WTC11 (cell line): ENCODE measurements around the gene CXCL17. TPM values are rescaled to one million over a fixed set of nuclear protein-coding genes. Genes with fewer than 3 reads are reported as not detected.
A peak's percentile ranks its signal among the peaks of the same experiment; 100 is the strongest.

Experiments
- ATAC-seq: fragments of 200-7000 bp; cut with Tn5 transposase; 2 replicates; pipeline ENCODE4 v1.10.0; 2021; ENCODE audit warnings: mild to moderate bottlenecking, moderate library complexity
- CTCF ChIA-PET: fragments of 300-600 bp; sonication (Branson Sonifier 250); formaldehyde crosslinking; loops from one replicate; lab custom pipeline; 2021; ENCODE audit warnings: antibody characterized with exemption; lab: Charles Lee
- POLR2A ChIA-PET: fragments of 350-600 bp; sonication (Branson Sonifier 250); formaldehyde crosslinking; loops from one replicate; lab custom pipeline; 2021; ENCODE audit warnings: antibody characterized with exemption; lab: Charles Lee
- DNase-seq: peaks from one replicate; pipeline ENCODE4 v3.0.0; 2021; ENCODE audit warnings: low spot score
- H3K27ac Mint-ChIP-seq: 2 replicates; pipeline ENCODE4 v1.8.0; 2021; ENCODE audit warnings: mixed read lengths
- H3K27me3 Mint-ChIP-seq: 2 replicates; pipeline ENCODE4 v1.8.0; 2021; ENCODE audit warnings: low read depth, mild to moderate bottlenecking, moderate library complexity, mixed read lengths
- H3K36me3 Mint-ChIP-seq: 2 replicates; pipeline ENCODE4 v1.8.0; 2021; ENCODE audit warnings: mixed read lengths
- H3K4me1 Mint-ChIP-seq: 2 replicates; pipeline ENCODE4 v1.8.0; 2022; ENCODE audit warnings: mixed read lengths
- H3K4me3 Mint-ChIP-seq: 2 replicates; pipeline ENCODE4 v1.8.0; 2021; ENCODE audit warnings: mild to moderate bottlenecking, moderate library complexity, mixed read lengths
- H3K9me3 Mint-ChIP-seq: 2 replicates; pipeline ENCODE4 v1.8.0; 2021; ENCODE audit warnings: mixed read lengths
- AFF4 ChIP-seq: sonication (generic); formaldehyde crosslinking; IDR thresholded peaks from 2 replicates; pipeline ENCODE4 v1.8.1; 2023; ENCODE audit warnings: mild to moderate bottlenecking, missing genetic modification reagents, borderline replicate concordance
- E2F5 ChIP-seq: sonication (generic); formaldehyde crosslinking; IDR thresholded peaks from 2 replicates; pipeline ENCODE4 v1.8.1; 2022; ENCODE audit warnings: mild to moderate bottlenecking, moderate library complexity, missing genetic modification reagents
- HMGA2 ChIP-seq: fragments of 250-450 bp; sonication (Bioruptor Pico); IDR thresholded peaks from 2 replicates; pipeline ENCODE4 v1.4.0; 2021; ENCODE audit warnings: mild to moderate bottlenecking, moderate library complexity
- IRF1 ChIP-seq: sonication (generic); formaldehyde crosslinking; IDR thresholded peaks from 2 replicates; pipeline ENCODE4 v1.8.0; 2023; ENCODE audit warnings: missing genetic modification reagents
- JAZF1 ChIP-seq: fragments of 250-450 bp; sonication (Bioruptor Pico); IDR thresholded peaks from 2 replicates; pipeline ENCODE4 v1.9.0; 2021; ENCODE audit warnings: moderate library complexity, mild to moderate bottlenecking, inconsistent platforms
- NFE2L1 ChIP-seq: sonication (generic); formaldehyde crosslinking; IDR thresholded peaks from 2 replicates; pipeline ENCODE4 v1.8.1; 2023; ENCODE audit warnings: missing genetic modification reagents
- STAT6 ChIP-seq: sonication (generic); formaldehyde crosslinking; conservative IDR thresholded peaks from 2 replicates; pipeline ENCODE4 v1.8.1; 2023; ENCODE audit warnings: mild to moderate bottlenecking, low read depth, missing genetic modification reagents, moderate library complexity
- TP53 ChIP-seq: sonication (generic); formaldehyde crosslinking; IDR thresholded peaks from 2 replicates; pipeline ENCODE4 v1.8.1; 2023; ENCODE audit warnings: mild to moderate bottlenecking, missing genetic modification reagents
- ZBTB21 ChIP-seq: sonication (generic); formaldehyde crosslinking; IDR thresholded peaks from 2 replicates; pipeline ENCODE4 v1.8.1; 2023; ENCODE audit warnings: mild to moderate bottlenecking, missing genetic modification reagents, borderline replicate concordance
- ZNF317 ChIP-seq: sonication (generic); formaldehyde crosslinking; IDR thresholded peaks from 2 replicates; pipeline ENCODE4 v1.8.1; 2023; ENCODE audit warnings: low read depth, mild to moderate bottlenecking, moderate library complexity, missing genetic modification reagents, borderline replicate concordance
- ZNF532 ChIP-seq: fragments of 250-450 bp; sonication (Bioruptor Pico); IDR thresholded peaks from 2 replicates; pipeline ENCODE4 v1.9.0; 2021; ENCODE audit warnings: mild to moderate bottlenecking, borderline replicate concordance
- total RNA-seq: library from RNA; stranded (reverse); gene quantifications from 3 replicates; pipeline ENCODE4 v1.2.3, GENCODE V29; 2021

The CXCL17 gene
- total RNA-seq, 1 experiment from 2014 or later, result not detected

- TF ChIP-seq AFF4 (no peak), NFE2L1 (CRISPR knock-in tag) (no peak), IRF1 (no peak), ZNF317 (CRISPR knock-in tag) (no peak), ZNF532 (CRISPR knock-in tag) (no peak)
Observed at GRCh38 chr19:42469311-42470235, 26.8 kb upstream of the CXCL17 start (continued).

GRCh38 chr19:42468273-42468796 lies 25.6 kb upstream of the CXCL17 start:
- no peak for TF ChIP-seq STAT6 (CRISPR knock-in tag)
- no peak for TF ChIP-seq JAZF1 (CRISPR knock-in tag)
- no peak for TF ChIP-seq HMGA2 (CRISPR knock-in tag)
- no peak for TF ChIP-seq ZBTB21 (CRISPR knock-in tag)
- no peak for TF ChIP-seq E2F5 (CRISPR knock-in tag)
- TF ChIP-seq TP53 (CRISPR knock-in tag), result no peak
- peaks cover 4% of the 10 kb centered on the region; the same call in 1 of the 2 replicates for H3K27me3 Mint-ChIP-seq
- no peak for ATAC-seq
- H3K9me3 Mint-ChIP-seq, result peaks cover 6% of the 10 kb centered on the region
- H3K36me3 Mint-ChIP-seq, result no peaks in the 10 kb centered on the region
- no peak overlapping the region for H3K4me3 Mint-ChIP-seq
- DNase-seq, result no peak
- H3K27ac Mint-ChIP-seq, result peak overlapping the region; percentile 43; the same call in 1 of the 2 replicates
- ChIA-PET CTCF (interaction anchor here (0.6 to 1.3 kb wide), 6 partner anchors 16 to 615 kb away, joined by 3 read pairs; no protein-coding TSS in a partner anchor), POLR2A (no interaction called here)
- H3K4me1 Mint-ChIP-seq, result peaks cover 46% of the 10 kb centered on the region
